HG02840 (cell line): ENCODE data around the gene CEP350.
"Not testable (repeated sequence)": the region's sequence is repeated elsewhere in the genome, so short reads cannot be mapped to it uniquely, and the experiment has no call there.

ENCODE experiments used
- ATAC-seq: cut with Tn5 transposase; IDR thresholded peaks from one replicate; pipeline ENCODE4 v1.9.1; 2021; ENCODE audit warnings: mild to moderate bottlenecking, moderate library complexity, moderate number of reproducible peaks; ENCODE audit not compliant: unreplicated experiment, low FRiP score

Gene CEP350

GRCh38 chr1:180112984-180113647 lies 158.5 kb downstream of the CEP350 start:
- ATAC-seq: no peak

- no peak for ATAC-seq
Observed at GRCh38 chr1:180114396-180114945, 159.9 kb downstream of the CEP350 start.

GRCh38 chr1:180116964-180117763 lies 162.6 kb downstream of the CEP350 start:
- no peak for ATAC-seq

GRCh38 chr1:180117764-180118116 lies 163.1 kb downstream of the CEP350 start:
- ATAC-seq: no peak

- ATAC-seq: no peak
Observed at GRCh38 chr1:180119837-180120236, 165.2 kb downstream of the CEP350 start.

DNA sequence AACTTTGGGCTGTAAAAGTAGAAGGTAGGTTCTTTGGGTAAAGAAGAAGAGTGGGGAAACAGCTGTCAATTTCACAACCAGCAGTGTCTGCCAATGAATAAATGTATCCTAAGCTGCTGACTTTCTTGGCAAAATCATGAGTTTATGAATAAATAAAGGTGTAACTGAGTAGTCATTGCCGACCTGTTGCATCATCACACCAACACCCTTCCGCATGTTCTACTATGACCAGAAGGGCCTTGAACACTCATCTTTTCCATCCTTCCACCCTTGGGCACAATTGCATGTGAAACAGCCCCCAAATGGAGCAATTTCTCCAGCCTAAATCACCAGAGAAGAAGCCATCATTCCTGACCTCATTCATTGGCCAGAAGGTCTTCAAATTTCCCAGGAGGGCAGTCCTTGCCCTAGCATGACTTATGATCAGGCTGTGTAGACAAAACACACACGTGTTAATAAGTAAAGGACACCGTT lies 168.9 kb downstream of the CEP350 start:
- no peak for ATAC-seq

GRCh38 chr1:180130651-180131050 lies 176.0 kb downstream of the CEP350 start:
- no peak for ATAC-seq

DNA sequence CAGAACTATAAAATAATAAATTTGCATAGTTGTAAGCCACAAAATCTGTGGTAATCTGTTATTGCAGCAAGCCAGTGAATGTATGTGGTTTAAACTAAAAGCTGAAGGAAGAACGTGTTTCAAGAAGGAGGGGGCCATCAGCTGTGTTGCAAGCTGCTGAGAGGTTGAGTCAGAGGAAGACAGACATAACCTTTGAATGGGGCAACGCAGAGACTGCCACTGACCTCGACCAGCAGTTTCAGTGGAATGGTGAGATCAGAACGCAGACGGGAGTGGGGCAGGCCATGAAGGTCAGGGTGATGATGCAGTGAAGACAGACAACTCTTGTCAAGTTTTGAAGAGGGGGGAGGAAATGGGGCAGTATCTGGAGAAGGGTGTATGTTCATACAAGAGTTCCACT lies 176.9 kb downstream of the CEP350 start:
- ATAC-seq: no peak

GRCh38 chr1:180133193-180133592 lies 178.6 kb downstream of the CEP350 start:
- ATAC-seq: no peak

DNA sequence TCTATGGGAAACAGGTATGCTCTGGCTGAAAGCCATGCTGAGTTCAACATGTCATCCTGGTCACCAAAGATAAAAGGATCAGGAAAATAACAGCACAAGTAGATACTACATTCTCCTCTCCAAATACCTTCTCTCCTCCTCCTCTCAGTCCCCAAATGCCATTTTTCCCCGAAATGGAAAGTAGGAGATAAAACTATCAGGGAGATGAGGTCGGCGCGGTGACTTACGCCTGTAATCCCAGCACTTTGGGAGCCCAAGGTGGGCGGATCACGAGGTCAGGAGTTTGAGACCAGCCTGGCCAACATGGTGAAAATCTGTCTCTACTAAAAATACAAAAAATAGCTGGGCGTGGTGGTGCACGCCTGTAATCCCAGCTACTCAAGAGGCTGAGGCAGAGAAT lies 179.1 kb downstream of the CEP350 start:
- ATAC-seq: not testable (repeated sequence)

DNA sequence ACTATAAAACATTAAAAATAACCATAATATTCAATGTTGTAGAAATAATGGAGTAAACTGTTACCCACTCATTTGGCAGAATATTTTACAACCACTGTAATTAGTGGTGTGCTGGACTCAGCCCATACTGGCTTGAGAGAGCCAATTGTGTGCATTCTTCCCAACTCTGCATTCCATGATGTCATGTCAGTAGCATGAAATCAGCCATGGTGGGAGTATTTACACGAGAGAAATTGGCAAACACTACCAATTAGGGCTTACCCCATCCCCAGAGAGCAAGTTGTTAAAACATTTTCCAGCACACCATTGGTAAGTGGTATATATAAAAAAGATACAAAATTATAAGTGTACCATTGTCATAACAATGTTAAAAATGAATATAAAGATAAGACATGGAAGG lies 180.9 kb downstream of the CEP350 start:
- ATAC-seq: no peak

DNA sequence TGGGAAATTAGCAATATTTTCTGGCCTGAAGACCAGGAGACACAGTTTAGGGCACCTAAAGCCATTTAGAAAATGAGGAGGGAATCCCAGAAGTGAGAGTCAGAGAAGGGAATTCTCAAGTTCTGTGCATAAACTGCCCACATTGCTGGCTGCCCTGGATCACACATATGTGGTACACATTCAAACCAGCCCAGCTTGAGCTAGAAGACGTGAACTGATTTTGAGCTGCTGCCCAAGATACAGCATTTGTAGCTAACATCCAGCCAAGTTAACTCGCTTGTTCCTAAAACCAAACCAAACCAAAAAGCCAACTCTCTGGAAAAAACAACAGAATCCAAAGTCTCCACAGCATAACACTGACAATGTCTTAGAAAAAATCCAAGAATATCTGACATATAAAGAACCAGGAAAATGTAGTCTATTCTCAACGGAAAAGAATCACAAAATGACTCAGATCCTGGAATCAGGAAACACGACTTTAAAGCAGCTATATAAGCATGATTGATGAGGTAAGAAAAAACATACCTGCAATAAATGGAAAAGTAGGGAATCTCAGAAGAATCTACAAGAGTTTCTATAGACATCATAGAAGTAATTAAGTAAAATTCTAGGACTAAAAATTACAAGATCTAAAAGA lies 181.8 kb downstream of the CEP350 start:
- ATAC-seq: no peak

- no peak for ATAC-seq
Observed at GRCh38 chr1:180136968-180137356, 182.4 kb downstream of the CEP350 start.

DNA sequence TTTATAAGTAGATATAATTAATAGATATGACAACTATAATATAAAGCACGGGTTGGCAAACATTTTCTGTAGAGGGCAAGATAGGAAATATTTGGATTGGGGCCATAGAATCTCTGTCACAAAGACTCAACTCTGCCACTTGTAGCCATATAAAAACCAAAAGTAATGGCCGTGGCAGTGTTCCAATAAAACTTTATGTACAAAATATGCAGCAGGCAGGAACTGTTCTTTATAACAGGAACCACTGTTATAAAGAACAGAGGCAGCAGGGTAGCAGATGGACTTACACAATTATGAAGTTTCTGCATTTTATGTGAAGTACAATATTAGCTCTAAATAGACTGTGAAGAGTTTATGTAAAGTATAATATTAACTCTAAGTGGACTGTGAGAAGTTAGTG lies 183.2 kb downstream of the CEP350 start:
- no peak for ATAC-seq

- no peak for ATAC-seq
Observed at GRCh38 chr1:180141381-180141934, 186.8 kb downstream of the CEP350 start.

DNA sequence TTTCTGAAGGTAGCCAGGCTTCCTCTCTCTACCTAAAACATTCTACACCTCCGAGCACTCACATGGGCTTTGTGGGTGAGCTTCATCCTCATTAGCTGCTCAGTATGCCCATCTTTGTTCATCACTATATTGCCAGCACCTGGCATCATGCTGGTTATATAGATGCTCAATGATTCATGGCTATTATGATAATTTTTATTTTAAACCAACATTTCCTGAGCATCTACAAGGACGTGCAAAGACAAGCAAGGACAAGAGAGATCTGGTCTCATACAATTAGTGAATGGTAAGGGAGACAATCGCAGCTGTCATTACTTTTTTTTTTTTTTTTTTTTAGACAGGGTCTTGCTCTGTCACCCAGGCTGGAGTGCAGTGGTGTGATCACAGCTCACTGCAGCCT lies 188.7 kb downstream of the CEP350 start:
- ATAC-seq: no peak

DNA sequence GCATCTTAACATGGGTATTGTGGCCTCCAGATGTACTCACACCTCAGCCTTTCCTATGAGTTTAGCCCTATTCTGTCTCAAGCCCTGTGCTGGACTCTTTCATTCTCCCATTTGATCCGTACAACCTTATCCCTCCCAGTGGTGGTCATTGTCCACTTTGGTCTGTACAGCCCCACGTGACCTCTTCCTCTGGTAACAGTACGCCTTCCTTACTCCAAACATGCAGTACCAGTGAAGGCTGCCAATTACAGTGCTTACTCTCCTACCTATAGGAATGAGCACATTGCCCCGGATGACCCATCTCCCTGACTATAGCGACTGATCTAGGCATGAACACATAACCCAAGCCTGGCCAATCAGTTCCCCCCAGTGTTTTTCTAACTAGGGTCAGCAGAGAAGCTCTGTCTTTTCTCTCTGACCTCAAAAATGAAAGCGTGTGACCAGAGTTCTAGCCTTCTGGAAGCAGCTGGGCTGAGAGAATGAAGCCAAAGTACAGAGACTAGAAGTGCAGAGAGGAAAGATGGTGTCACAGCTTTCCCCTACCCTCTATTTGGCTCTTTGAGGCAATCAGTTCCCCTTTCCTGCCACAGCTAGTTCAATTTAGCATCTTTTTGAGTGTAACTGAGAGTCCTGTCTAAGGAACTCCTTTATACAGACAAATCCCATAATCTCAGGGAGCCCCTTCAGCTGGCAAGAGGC lies 190.2 kb downstream of the CEP350 start:
- ATAC-seq: no peak

- no peak for ATAC-seq
Observed at GRCh38 chr1:180145446-180145845, 190.8 kb downstream of the CEP350 start.

GRCh38 chr1:180150982-180151381 lies 196.4 kb downstream of the CEP350 start:
- ATAC-seq: no peak

- no peak for ATAC-seq
Observed at GRCh38 chr1:180151508-180151907, 196.9 kb downstream of the CEP350 start.
